OCI-LY3 (cell line): ENCODE results near the gene NCAN.

Experiments
- EZH2phosphoT487 ChIP-seq: fragments of 200-600 bp; shearing (Covaris generic); IDR thresholded peaks from 2 replicates; pipeline ENCODE4 v1.6.1; 2018; ENCODE audit warnings: antibody characterized with exemption, mixed run types, low read depth
- TF ChIP-seq, protein P1 (sequence below): fragments of 200-600, 300-600 bp; sonication (generic); IDR thresholded peaks from 2 replicates; pipeline ENCODE4 v1.5.1; 2014; ENCODE audit warnings: antibody characterized with exemption, low read length, low read depth

GRCh38 chr19:19234220-19234816 is 22.6 kb downstream of the NCAN start:
- TF ChIP-seq, protein P1, sequence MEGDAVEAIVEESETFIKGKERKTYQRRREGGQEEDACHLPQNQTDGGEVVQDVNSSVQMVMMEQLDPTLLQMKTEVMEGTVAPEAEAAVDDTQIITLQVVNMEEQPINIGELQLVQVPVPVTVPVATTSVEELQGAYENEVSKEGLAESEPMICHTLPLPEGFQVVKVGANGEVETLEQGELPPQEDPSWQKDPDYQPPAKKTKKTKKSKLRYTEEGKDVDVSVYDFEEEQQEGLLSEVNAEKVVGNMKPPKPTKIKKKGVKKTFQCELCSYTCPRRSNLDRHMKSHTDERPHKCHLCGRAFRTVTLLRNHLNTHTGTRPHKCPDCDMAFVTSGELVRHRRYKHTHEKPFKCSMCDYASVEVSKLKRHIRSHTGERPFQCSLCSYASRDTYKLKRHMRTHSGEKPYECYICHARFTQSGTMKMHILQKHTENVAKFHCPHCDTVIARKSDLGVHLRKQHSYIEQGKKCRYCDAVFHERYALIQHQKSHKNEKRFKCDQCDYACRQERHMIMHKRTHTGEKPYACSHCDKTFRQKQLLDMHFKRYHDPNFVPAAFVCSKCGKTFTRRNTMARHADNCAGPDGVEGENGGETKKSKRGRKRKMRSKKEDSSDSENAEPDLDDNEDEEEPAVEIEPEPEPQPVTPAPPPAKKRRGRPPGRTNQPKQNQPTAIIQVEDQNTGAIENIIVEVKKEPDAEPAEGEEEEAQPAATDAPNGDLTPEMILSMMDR, result no peak
- no peak for TF ChIP-seq EZH2phosphoT487
